ENCODE data around the gene SHROOM4. TPM values are rescaled to one million over a fixed set of nuclear protein-coding genes. Genes with fewer than 3 reads are reported as not detected.

Gene SHROOM4
- total RNA-seq, 4 donors from 2014 or later, result 8.6 to 15.1 (median 10.8) TPM

GRCh38 chrX:50614460-50614859, 199.5 kb downstream of the SHROOM4 start:
- no peak for ATAC-seq
- WGBS, 2 donors (ENCODE audit: low coverage in 1 of 2), result 67% methylated on average over 1 of the region's 1 CpG; no CpG with 5 or more reads in 1 of the 2 donors
- TF ChIP-seq, protein P1, sequence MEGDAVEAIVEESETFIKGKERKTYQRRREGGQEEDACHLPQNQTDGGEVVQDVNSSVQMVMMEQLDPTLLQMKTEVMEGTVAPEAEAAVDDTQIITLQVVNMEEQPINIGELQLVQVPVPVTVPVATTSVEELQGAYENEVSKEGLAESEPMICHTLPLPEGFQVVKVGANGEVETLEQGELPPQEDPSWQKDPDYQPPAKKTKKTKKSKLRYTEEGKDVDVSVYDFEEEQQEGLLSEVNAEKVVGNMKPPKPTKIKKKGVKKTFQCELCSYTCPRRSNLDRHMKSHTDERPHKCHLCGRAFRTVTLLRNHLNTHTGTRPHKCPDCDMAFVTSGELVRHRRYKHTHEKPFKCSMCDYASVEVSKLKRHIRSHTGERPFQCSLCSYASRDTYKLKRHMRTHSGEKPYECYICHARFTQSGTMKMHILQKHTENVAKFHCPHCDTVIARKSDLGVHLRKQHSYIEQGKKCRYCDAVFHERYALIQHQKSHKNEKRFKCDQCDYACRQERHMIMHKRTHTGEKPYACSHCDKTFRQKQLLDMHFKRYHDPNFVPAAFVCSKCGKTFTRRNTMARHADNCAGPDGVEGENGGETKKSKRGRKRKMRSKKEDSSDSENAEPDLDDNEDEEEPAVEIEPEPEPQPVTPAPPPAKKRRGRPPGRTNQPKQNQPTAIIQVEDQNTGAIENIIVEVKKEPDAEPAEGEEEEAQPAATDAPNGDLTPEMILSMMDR (IDR thresholded peaks at IDR 0.05), result no peak
- TF ChIP-seq POLR2AphosphoS5 (IDR thresholded peaks at IDR 0.05), result no peak
- no peak for TF ChIP-seq POLR2A (IDR thresholded peaks at IDR 0.05)
- TF ChIP-seq EP300 (IDR thresholded peaks at IDR 0.05), result no peak

GRCh38 chrX:50613846-50614245, 200.1 kb downstream of the SHROOM4 start:
- 39 to 41% methylated on average over 2 of the region's 2 CpGs for WGBS, 2 donors (ENCODE audit: low coverage in 1 of 2)
- no peak overlapping the region for H3K4me3 ChIP-seq
- no peak for ATAC-seq
- H3K9me3 ChIP-seq, result no peaks in the 10 kb centered on the region
- no peaks in the 10 kb centered on the region for H3K36me3 ChIP-seq
- no peak overlapping the region for H3K27ac ChIP-seq
- H3K4me1 ChIP-seq, result no peaks in the 10 kb centered on the region
- TF ChIP-seq, protein P1 (IDR thresholded peaks at IDR 0.05), result no peak
- TF ChIP-seq POLR2AphosphoS5 (IDR thresholded peaks at IDR 0.05) (no peak), POLR2A (IDR thresholded peaks at IDR 0.05) (no peak), EP300 (IDR thresholded peaks at IDR 0.05) (no peak)
- H3K27me3 ChIP-seq, result no peaks in the 10 kb centered on the region

More at GRCh38 chrX:50614460-50614859, 199.5 kb downstream of the SHROOM4 start:
- no peak overlapping the region for H3K4me3 ChIP-seq
- H3K4me1 ChIP-seq, result no peaks in the 10 kb centered on the region
- no peaks in the 10 kb centered on the region for H3K27me3 ChIP-seq
- H3K9me3 ChIP-seq, result no peaks in the 10 kb centered on the region
- no peaks in the 10 kb centered on the region for H3K36me3 ChIP-seq
- H3K27ac ChIP-seq, result no peak overlapping the region

DNA sequence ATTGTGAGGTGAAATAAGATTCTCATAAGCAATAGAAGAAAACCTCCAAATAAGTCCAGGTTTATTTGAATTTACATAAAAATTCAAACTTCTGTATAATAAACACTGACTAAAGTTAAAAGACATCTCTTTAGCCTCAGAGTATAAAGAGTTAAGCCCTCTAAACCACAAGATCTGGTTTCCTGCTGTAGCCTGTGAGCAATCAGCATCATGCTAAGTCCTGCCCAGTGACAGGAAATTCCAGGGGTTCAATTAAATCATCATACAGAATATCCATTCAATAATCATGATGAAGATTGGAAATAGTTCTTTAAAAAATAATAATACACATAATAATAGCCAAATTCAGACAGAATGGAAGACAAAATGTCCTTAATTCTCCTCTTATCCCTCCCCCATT, 204.2 kb downstream of the SHROOM4 start:
- no peaks in the 10 kb centered on the region for H3K9me3 ChIP-seq
- TF ChIP-seq, protein P1 (IDR thresholded peaks at IDR 0.05), result no peak
- TF ChIP-seq POLR2AphosphoS5 (IDR thresholded peaks at IDR 0.05) (no peak), EP300 (IDR thresholded peaks at IDR 0.05) (no peak), POLR2A (IDR thresholded peaks at IDR 0.05) (no peak)
- no peak overlapping the region for H3K27ac ChIP-seq
- H3K36me3 ChIP-seq, result peaks cover 0 to 13% of the 10 kb centered on the region in 2 donors
- H3K27me3 ChIP-seq, result no peaks in the 10 kb centered on the region
- H3K4me3 ChIP-seq, result no peak overlapping the region
- ATAC-seq, result no peak
- no peaks in the 10 kb centered on the region for H3K4me1 ChIP-seq

GRCh38 chrX:50606300-50606950, 207.6 kb downstream of the SHROOM4 start:
- Histone ChIP-seq H3K27ac (no peak overlapping the region), H3K36me3 (peaks cover 0 to 20% of the 10 kb centered on the region in 2 donors), H3K4me3 (no peak overlapping the region), H3K9me3 (no peaks in the 10 kb centered on the region), H3K4me1 (no peaks in the 10 kb centered on the region), H3K27me3 (no peaks in the 10 kb centered on the region)
- ATAC-seq, result no peak
- 40% methylated on average over 1 of the region's 3 CpGs; no CpG with 5 or more reads in 1 of the 2 donors for WGBS, 2 donors (ENCODE audit: low coverage in 1 of 2)
- TF ChIP-seq POLR2A (IDR thresholded peaks at IDR 0.05) (no peak), EP300 (IDR thresholded peaks at IDR 0.05) (no peak), POLR2AphosphoS5 (IDR thresholded peaks at IDR 0.05) (no peak)
- TF ChIP-seq, protein P1 (IDR thresholded peaks at IDR 0.05), result no peak

- no peak for TF ChIP-seq EP300 (IDR thresholded peaks at IDR 0.05)
- no peak for TF ChIP-seq POLR2A (IDR thresholded peaks at IDR 0.05)
- TF ChIP-seq, protein P1 (IDR thresholded peaks at IDR 0.05), result no peak
- TF ChIP-seq POLR2AphosphoS5 (IDR thresholded peaks at IDR 0.05), result no peak
- H3K4me1 ChIP-seq, result no peaks in the 10 kb centered on the region
- no peaks in the 10 kb centered on the region for H3K27me3 ChIP-seq
- H3K36me3 ChIP-seq, result peaks cover 0 to 36% of the 10 kb centered on the region in 2 donors
- H3K9me3 ChIP-seq, result no peaks in the 10 kb centered on the region
- no peak for ATAC-seq
- no peak overlapping the region for H3K27ac ChIP-seq
- no peak overlapping the region for H3K4me3 ChIP-seq
Observed at GRCh38 chrX:50596056-50596455, 217.9 kb downstream of the SHROOM4 start.

All from gastroesophageal sphincter (tissue), 4 donors.